Skeletal muscle satellite cell (primary cell): ENCODE results near the gene MFAP3.

Source experiments
- H3K27me3 ChIP-seq: 2 replicates; pipeline ENCODE4 v1.7.0; 2013; ENCODE audit warnings: low read length; ENCODE audit not compliant: control insufficient read depth, insufficient read depth
- H3K36me3 ChIP-seq: 2 replicates; pipeline ENCODE4 v1.7.0; 2013; ENCODE audit warnings: mild to moderate bottlenecking, control low read depth, low read length; ENCODE audit not compliant: insufficient read depth
- H3K4me1 ChIP-seq: 2 replicates; pipeline ENCODE4 v1.7.0; 2013; ENCODE audit warnings: low read length; ENCODE audit not compliant: control insufficient read depth, insufficient read depth
- H3K4me2 ChIP-seq: 2 replicates; pipeline ENCODE4 v1.7.0; 2013; ENCODE audit warnings: mild to moderate bottlenecking, low read length
- H3K4me3 ChIP-seq: 2 replicates; pipeline ENCODE4 v1.7.0; 2013; ENCODE audit warnings: low read length
- H3K9ac ChIP-seq: 2 replicates; pipeline ENCODE4 v1.7.0; 2013; ENCODE audit warnings: mild to moderate bottlenecking, low read depth, low read length, moderate library complexity
- H3K9me3 ChIP-seq: replicated peaks from 2 replicates; pipeline ENCODE4 v1.7.0; 2013; ENCODE audit warnings: mild to moderate bottlenecking, control low read depth, low read length

MFAP3 gene

DNA sequence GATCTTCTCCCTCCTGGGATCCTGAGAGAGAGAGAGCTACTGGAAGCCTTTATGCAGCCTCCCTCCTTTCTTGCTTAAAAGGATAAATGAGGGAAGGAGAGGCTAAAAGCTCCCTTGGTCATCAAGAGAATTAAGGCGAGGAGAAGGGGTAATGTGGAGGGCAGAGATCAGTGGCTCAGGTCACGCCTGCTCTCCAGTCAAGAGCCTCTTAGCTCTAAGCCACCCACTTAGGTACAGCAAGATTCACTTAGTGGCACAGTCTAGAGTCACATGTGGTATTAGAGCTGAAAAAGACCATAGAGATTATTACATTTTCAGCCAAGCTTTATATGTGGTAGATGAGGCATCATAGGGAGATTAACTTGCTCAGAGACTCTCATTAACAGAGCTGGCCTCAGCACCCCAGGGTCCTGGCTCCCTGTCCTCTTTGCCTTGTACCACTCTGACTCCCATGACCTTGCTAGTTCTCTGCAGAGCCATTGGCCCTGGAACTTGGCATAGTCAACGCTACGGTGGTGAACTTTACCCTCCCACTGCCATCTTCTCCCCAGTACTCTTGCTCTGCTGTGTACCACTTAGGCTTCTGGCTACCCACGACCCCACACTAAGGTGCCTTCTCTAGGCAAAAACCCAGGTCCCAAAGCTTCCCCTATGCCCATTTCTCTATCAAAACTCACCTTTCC lies 37.6 kb downstream of the MFAP3 start:
- Histone ChIP-seq H3K9me3 (no peaks in the 10 kb centered on the region), H3K9ac (no peak overlapping the region), H3K4me3 (no peak overlapping the region), H3K4me2 (no peak overlapping the region), H3K36me3 (no peaks in the 10 kb centered on the region), H3K27me3 (no peaks in the 10 kb centered on the region), H3K4me1 (peaks cover 15% of the 10 kb centered on the region)

DNA sequence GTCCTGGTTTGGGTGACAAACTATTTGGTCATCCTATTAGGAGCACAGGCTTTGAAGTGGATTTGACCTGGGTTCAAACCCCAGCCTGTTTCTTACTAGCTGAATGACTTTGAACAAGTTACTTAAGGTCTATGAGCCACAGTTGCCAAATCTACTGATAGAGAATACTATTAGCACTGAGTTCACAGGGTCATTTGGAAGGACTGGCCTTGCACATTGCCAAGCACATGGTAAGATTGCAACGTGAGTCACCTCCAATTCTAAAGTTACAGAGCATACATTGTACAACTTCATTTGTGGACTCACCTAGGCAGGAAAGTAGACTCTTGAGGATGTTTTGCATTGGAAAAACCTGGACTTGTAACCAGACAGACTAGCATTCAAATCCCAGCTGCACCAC lies 38.9 kb downstream of the MFAP3 start:
- Histone ChIP-seq H3K4me1 (peaks cover 13% of the 10 kb centered on the region), H3K27me3 (no peaks in the 10 kb centered on the region), H3K4me2 (no peak overlapping the region), H3K4me3 (no peak overlapping the region), H3K9me3 (no peaks in the 10 kb centered on the region), H3K9ac (no peak overlapping the region), H3K36me3 (no peaks in the 10 kb centered on the region)

DNA sequence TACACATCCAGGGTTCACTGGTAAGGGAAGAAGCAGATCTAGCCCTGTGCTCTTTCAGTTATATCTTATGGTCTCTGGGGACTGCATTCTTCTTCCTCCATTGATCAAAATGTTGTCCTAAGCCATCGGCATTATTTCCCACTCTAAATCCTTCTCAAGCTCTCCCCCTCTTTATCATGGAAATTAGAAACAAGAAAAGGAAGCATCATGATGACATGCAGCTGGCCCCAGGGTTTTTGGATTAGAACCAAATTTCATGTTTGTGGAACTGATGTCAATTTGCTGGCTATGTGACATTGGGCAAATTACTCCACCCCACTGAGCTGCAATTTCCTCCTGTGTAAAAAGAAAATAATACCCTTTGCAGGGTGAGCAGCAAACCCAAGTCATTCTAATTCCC lies 39.5 kb downstream of the MFAP3 start:
- Histone ChIP-seq H3K9ac (no peak overlapping the region), H3K36me3 (no peaks in the 10 kb centered on the region), H3K4me3 (no peak overlapping the region), H3K27me3 (no peaks in the 10 kb centered on the region), H3K4me2 (no peak overlapping the region), H3K9me3 (no peaks in the 10 kb centered on the region), H3K4me1 (peaks cover 13% of the 10 kb centered on the region)

DNA sequence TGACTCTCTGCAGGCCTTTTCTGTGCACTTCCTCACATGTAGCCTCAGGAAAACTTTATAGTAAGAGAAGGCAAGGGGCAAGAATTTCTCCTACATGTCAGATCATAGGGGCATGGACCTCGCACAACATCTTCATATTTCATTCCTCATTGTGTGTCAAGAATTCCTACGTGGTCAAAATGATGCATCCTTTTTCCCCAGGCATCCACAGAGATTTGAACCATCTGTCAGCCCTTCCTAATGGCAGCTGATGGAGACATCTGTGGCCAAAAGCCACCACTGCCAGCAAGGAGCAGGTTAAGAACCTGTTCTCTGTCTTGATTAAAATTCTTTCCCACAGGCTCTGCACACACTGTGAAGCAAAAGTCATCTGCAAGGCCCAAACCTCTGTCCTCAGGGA lies 42.5 kb downstream of the MFAP3 start:
- Histone ChIP-seq H3K4me2 (no peak overlapping the region), H3K36me3 (no peaks in the 10 kb centered on the region), H3K27me3 (no peaks in the 10 kb centered on the region), H3K4me3 (no peak overlapping the region), H3K9me3 (no peaks in the 10 kb centered on the region), H3K4me1 (peaks cover 13% of the 10 kb centered on the region), H3K9ac (no peak overlapping the region)

DNA sequence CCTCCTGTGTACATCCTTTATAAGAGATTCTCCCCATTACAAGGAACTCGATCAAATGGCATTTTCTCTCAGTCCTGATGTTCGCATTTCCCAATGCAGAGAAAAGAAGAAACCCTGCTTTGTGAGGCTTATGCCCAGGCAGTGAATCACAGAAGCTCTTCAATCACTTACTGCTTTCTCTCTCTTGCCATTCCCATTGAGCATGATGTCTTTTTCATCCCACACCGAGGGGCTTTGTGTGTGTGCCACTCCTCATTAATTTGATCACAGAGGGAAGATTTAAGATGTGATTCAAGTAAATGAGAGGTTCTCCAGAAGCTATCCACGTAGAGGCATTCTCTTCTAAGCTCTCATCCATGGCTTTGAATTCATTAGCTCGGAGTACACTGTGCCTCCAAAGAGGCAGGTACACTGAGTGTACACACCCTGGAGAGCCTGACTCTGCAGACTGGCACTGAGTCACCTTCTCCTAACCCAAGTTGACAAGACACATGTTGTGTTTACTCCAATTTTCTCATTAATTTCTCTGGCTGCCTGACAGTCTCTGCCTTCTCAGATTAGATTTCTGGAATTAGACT lies 45.4 kb downstream of the MFAP3 start:
- no peaks in the 10 kb centered on the region for H3K9me3 ChIP-seq
- peaks cover 18% of the 10 kb centered on the region for H3K4me1 ChIP-seq
- no peak overlapping the region for H3K9ac ChIP-seq
- H3K4me2 ChIP-seq: no peak overlapping the region
- no peaks in the 10 kb centered on the region for H3K27me3 ChIP-seq
- no peak overlapping the region for H3K4me3 ChIP-seq
- H3K36me3 ChIP-seq: no peaks in the 10 kb centered on the region

DNA sequence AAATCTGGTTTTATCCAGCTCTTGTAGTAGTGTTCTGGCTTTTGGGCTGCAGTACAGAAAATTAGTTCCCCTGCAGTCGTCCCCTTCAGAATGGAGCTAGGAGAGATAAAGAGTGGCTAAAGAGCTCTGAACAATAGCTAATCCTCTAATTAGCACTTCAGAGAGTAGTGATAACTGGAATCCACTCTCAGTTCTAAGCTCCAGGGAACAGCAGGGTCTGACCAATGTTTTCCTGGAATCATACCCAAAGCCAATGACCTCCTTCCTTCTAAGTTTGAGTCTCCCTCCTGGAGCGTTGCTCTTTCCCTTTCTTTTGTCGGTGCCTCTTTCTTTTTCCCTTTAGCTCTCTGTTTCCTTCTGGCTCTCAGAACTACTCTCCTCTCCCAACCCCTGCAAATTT lies 47.4 kb downstream of the MFAP3 start:
- no peaks in the 10 kb centered on the region for H3K36me3 ChIP-seq
- H3K4me1 ChIP-seq: peaks cover 18% of the 10 kb centered on the region
- H3K4me3 ChIP-seq: no peak overlapping the region
- H3K4me2 ChIP-seq: peak overlapping the region; percentile 54
- H3K9me3 ChIP-seq: no peaks in the 10 kb centered on the region
- H3K9ac ChIP-seq: no peak overlapping the region
- H3K27me3 ChIP-seq: peaks cover 3% of the 10 kb centered on the region

DNA sequence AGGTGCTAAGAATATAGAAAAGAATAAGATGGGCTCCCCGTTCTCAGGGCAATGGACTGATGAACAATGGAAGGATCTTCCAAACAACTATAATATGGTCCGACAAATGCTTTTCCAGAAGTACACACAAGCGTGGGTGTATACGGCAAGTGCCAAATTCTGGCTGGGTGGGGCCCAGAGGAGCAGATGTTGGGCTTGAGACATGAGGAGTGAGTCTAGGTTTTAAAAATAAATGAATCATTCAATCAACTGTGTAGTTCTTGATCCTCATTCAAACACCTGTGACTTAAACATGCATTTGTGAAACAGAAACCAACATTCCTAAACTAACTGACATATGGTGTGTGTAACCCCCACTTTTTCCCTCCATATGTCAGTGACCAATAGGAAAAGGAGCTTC lies 47.9 kb downstream of the MFAP3 start:
- peaks cover 18% of the 10 kb centered on the region for H3K4me1 ChIP-seq
- no peak overlapping the region for H3K4me3 ChIP-seq
- H3K9me3 ChIP-seq: no peaks in the 10 kb centered on the region
- H3K4me2 ChIP-seq: peak overlapping the region; percentile 54
- no peak overlapping the region for H3K9ac ChIP-seq
- H3K27me3 ChIP-seq: peaks cover 3% of the 10 kb centered on the region
- H3K36me3 ChIP-seq: no peaks in the 10 kb centered on the region

DNA sequence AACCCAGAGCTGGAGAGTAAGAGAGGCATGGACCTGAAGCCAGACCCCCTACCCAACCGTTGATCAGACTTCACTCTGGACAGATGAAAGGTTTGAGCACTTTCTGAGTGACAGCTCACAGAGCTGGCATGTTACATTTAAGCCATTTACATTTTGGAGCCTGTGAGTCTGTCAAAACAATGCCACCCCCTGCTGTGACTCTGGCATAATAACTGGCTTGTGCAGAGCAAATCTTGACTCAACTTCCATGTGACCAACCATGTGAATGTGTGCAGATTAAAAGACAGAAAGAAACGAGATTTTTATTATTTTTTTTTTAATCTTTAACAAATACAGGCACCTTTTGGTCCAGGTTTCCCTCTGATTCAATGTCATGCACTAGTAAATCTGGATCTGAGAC lies 48.5 kb downstream of the MFAP3 start:
- peak overlapping the region; percentile 54 for H3K4me2 ChIP-seq
- H3K4me1 ChIP-seq: peaks cover 18% of the 10 kb centered on the region
- H3K36me3 ChIP-seq: no peaks in the 10 kb centered on the region
- H3K9me3 ChIP-seq: no peaks in the 10 kb centered on the region
- H3K27me3 ChIP-seq: peaks cover 6% of the 10 kb centered on the region
- H3K9ac ChIP-seq: no peak overlapping the region
- no peak overlapping the region for H3K4me3 ChIP-seq

DNA sequence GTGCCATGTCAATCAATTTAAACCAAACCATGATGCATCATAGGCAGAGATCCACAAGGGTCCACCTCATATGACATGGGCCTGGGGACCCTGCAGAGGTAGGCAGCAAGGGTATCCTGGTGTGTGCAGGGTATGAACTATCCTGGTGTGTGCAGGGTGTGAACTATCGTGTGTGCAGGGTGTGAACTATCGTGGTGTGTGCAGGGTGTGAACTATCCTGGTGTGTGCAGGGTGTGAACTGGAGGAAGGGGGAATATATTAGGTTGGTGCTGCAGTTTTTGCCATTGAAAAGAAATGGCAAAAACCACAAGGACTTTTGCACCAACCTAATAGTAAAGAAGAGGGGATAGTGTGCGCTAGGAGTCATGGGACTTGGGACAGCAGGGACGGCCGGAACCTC lies 50.0 kb downstream of the MFAP3 start:
- Histone ChIP-seq H3K36me3 (no peaks in the 10 kb centered on the region), H3K4me3 (no peak overlapping the region), H3K9ac (no peak overlapping the region), H3K4me1 (peaks cover 18% of the 10 kb centered on the region), H3K9me3 (no peaks in the 10 kb centered on the region), H3K4me2 (no peak overlapping the region), H3K27me3 (peaks cover 12% of the 10 kb centered on the region)

DNA sequence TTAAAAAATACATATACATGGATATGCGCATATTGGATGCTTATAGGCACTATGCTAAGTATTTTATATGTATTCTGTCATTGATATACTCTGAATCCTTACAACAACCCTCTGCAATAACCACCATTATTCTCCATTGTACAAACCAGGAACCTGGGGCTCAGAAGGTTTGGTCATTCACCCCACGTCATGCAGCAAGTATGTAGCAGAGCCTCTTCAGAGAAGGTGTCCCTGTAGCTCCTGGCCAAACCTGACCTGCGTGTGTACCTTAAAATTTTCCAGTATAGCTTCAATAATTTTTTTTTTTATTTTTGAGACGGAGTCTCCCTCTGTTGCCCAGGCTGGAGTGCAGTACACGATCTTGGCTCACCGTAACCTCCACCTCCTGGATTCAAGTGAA lies 51.9 kb downstream of the MFAP3 start:
- no peak overlapping the region for H3K4me2 ChIP-seq
- no peak overlapping the region for H3K9ac ChIP-seq
- H3K36me3 ChIP-seq: no peaks in the 10 kb centered on the region
- H3K9me3 ChIP-seq: no peaks in the 10 kb centered on the region
- peaks cover 18% of the 10 kb centered on the region for H3K4me1 ChIP-seq
- peaks cover 24% of the 10 kb centered on the region for H3K27me3 ChIP-seq
- no peak overlapping the region for H3K4me3 ChIP-seq

DNA sequence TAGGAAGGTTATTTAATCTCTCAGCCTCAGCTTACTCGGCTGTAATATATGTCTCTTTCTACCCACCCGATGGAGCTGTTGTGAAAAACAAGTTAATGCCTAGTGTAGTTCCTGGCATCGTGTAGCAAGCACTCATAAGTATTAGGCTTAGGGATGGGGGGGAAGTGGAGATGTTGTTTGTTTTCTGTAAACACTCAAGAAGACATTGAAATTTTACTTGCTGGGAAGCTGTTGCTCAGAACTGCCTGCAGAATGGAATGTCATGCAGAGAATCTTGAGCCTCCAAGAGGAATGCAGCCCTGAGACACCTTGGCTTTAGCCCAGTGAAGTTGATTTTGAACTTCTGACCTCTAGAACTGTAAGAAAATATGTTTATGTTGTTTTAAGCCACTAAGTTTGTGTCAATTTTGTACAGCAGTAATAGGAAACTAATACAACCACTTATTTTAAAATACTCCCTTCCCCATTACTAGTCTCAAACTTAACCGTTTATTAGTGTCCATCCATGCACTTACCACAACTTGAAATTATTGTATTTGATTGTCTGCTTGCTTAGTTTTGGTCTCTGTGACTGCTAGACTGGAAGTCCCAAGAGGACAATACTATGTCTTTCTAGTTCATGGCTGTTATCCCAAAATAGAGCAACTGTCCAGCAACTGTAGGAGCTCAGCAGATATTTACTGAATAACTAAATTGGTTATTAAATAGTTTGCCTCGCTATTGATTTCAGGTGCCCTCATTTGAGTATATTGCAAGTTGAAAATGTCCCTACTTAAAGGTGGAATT lies 53.8 kb downstream of the MFAP3 start:
- H3K4me3 ChIP-seq: no peak overlapping the region
- no peaks in the 10 kb centered on the region for H3K36me3 ChIP-seq
- H3K4me2 ChIP-seq: no peak overlapping the region
- H3K4me1 ChIP-seq: peaks cover 5% of the 10 kb centered on the region
- no peaks in the 10 kb centered on the region for H3K9me3 ChIP-seq
- H3K9ac ChIP-seq: no peak overlapping the region
- peaks cover 31% of the 10 kb centered on the region for H3K27me3 ChIP-seq
